Body of pancreas (tissue), 4 donors: ENCODE measurements around the gene HRG. TPM values are rescaled to one million over a fixed set of nuclear protein-coding genes. Genes with fewer than 3 reads are reported as not detected.

ENCODE experiments used
- ATAC-seq: fragments of 150-250 bp; one replicate; pipeline ENCODE4 v1.9.1; 2016
- DNase-seq, 4 donors: peaks; one replicate each; pipeline ENCODE4 v3.0.0-alpha.2; 2019
- H3K27ac ChIP-seq, 4 donors: fragments of 200-600 bp; sonication (generic); 1 replicate in 3 of 4; 2 replicates in 1 of 4; pipeline versions ENCODE4 v1.5.1 to v1.6.1; 2016 to 2019; ENCODE audit warnings: mild to moderate bottlenecking in 1 of 4, mixed read lengths in 1 of 4, moderate library complexity in 1 of 4
- H3K27me3 ChIP-seq, 2 donors: fragments of 200-600 bp; sonication (generic); one replicate each; pipeline ENCODE4 v1.6.0; 2016; ENCODE audit warnings: mild to moderate bottlenecking in 1 of 2
- H3K36me3 ChIP-seq, 2 donors: fragments of 200-600 bp; sonication (generic); replicated peaks in 1 of 2; 2 replicates each; pipeline ENCODE4 v1.5.1; 2016; ENCODE audit warnings: low read depth in 2 of 2; ENCODE audit not compliant: insufficient read depth in 1 of 2
- H3K4me1 ChIP-seq: fragments of 200-600 bp; sonication (generic); one replicate; pipeline ENCODE4 v1.6.0; 2016
- H3K4me3 ChIP-seq, 2 donors: fragments of 200-600 bp; sonication (generic); 1 replicate in 1 of 2; 2 replicates in 1 of 2; pipeline ENCODE4 v1.5.1; 2016 to 2019
- H3K9me3 ChIP-seq, 3 donors: fragments of 200-600 bp; sonication (generic); 1 replicate in 2 of 3; 2 replicates in 1 of 3; pipeline ENCODE4 v1.5.1; 2016
- CTCF ChIP-seq, 7 experiments: fragments of 450-650 bp in 4 of 7; fragments of 200-600 bp in 3 of 7; sonication (generic) in 3 of 7; IDR thresholded peaks; one replicate each; pipeline ENCODE4 v1.5.1; 2016 to 2019; ENCODE audit warnings: antibody characterized with exemption in 7 of 7
- POLR2A ChIP-seq, 3 donors: fragments of 450-650 bp; IDR thresholded peaks; one replicate each; pipeline ENCODE4 v1.6.1; 2016; ENCODE audit warnings: antibody characterized with exemption in 3 of 3, mild to moderate bottlenecking in 2 of 3
- WGBS, 2 donors: methylation state at CpG; one replicate each; pipeline ENCODE4 v1.1.5; 2017; 5-methylcytosine and 5-hydroxymethylcytosine counted together
- intact Hi-C: fragments of 100-400 bp; cut with DNase I; formaldehyde crosslinking; loops from one replicate; pipeline ENCODE4 v1.15.1; 2023
- total RNA-seq, 2 donors: library from RNA; depleted of rRNA; stranded (reverse); fragments of >200 nt; gene quantifications; one replicate each; pipeline ENCODE4 v1.1.0, GENCODE V29; 2016

Gene HRG
- total RNA-seq, 2 donors from 2014 or later, result not detected

GRCh38 chr3:186669378-186670084 is 3.7 kb downstream of the HRG start:
- Histone ChIP-seq H3K36me3 (no peaks in the 10 kb centered on the region), H3K9me3 (no peaks in the 10 kb centered on the region), H3K4me1 (peaks cover 7% of the 10 kb centered on the region), H3K4me3 (no peak overlapping the region), H3K27me3 (no peaks in the 10 kb centered on the region), H3K27ac (no peak overlapping the region)
- no peak for DNase-seq
- ATAC-seq, result no peak
- intact Hi-C loops, result no loop called here
- 83 to 84% methylated on average over 2 of the region's 2 CpGs for WGBS, 2 donors
- TF ChIP-seq CTCF (IDR thresholded peaks at IDR 0.05) (no peak), POLR2A (IDR thresholded peaks at IDR 0.05) (no peak)

- DNase-seq (no peak), ATAC-seq (no peak)
- Histone ChIP-seq H3K4me1 (peaks cover 7% of the 10 kb centered on the region), H3K27me3 (no peaks in the 10 kb centered on the region), H3K4me3 (no peak overlapping the region), H3K36me3 (no peaks in the 10 kb centered on the region), H3K9me3 (no peaks in the 10 kb centered on the region), H3K27ac (no peak overlapping the region)
- intact Hi-C loops, result no loop called here
- TF ChIP-seq CTCF (IDR thresholded peaks at IDR 0.05) (no peak), POLR2A (IDR thresholded peaks at IDR 0.05) (no peak)
Measured at GRCh38 chr3:186670155-186670554, 4.3 kb downstream of the HRG start.

- no peaks in the 10 kb centered on the region for H3K4me1 ChIP-seq
- ATAC-seq, result no peak
- no peak for TF ChIP-seq CTCF (IDR thresholded peaks at IDR 0.05)
- no peaks in the 10 kb centered on the region for H3K36me3 ChIP-seq
- DNase-seq, result no peak
- 77 to 79% methylated on average over 3 of the region's 3 CpGs for WGBS, 2 donors
- no peaks in the 10 kb centered on the region for H3K9me3 ChIP-seq
- no peak overlapping the region for H3K4me3 ChIP-seq
- no peaks in the 10 kb centered on the region for H3K27me3 ChIP-seq
- H3K27ac ChIP-seq, result no peak overlapping the region
- intact Hi-C loops, result no loop called here
Measured at GRCh38 chr3:186671051-186671450, 5.2 kb downstream of the HRG start.

GRCh38 chr3:186678604-186679003 is 12.8 kb downstream of the HRG start:
- H3K4me3 ChIP-seq, result no peak overlapping the region
- DNase-seq (no peak), ATAC-seq (no peak)
- intact Hi-C loops, result no loop called here
- H3K27ac ChIP-seq, result no peak overlapping the region
- no peaks in the 10 kb centered on the region for H3K4me1 ChIP-seq
- no peaks in the 10 kb centered on the region for H3K27me3 ChIP-seq
- no peaks in the 10 kb centered on the region for H3K9me3 ChIP-seq
- TF ChIP-seq CTCF (IDR thresholded peaks at IDR 0.05) (no peak), POLR2A (IDR thresholded peaks at IDR 0.05) (no peak)
- H3K36me3 ChIP-seq, result no peaks in the 10 kb centered on the region

GRCh38 chr3:186679151-186679550 is 13.3 kb downstream of the HRG start:
- Histone ChIP-seq H3K9me3 (no peaks in the 10 kb centered on the region), H3K27ac (no peak overlapping the region), H3K4me1 (no peaks in the 10 kb centered on the region), H3K4me3 (no peak overlapping the region), H3K27me3 (no peaks in the 10 kb centered on the region), H3K36me3 (no peaks in the 10 kb centered on the region)
- no peak for ATAC-seq
- DNase-seq, result no peak
- intact Hi-C loops, result no loop called here
- 33 to 36% methylated on average over 1 of the region's 1 CpG for WGBS, 2 donors
- TF ChIP-seq CTCF (IDR thresholded peaks at IDR 0.05) (no peak), POLR2A (IDR thresholded peaks at IDR 0.05) (no peak)
